Measurements from ENCODE around the gene CUX1. TPM values are rescaled to one million over a fixed set of nuclear protein-coding genes. Genes with fewer than 3 reads are reported as not detected.
"Not testable (repeated sequence)": the region's sequence is repeated elsewhere in the genome, so short reads cannot be mapped to it uniquely, and the experiment has no call there.

Gene CUX1
- total RNA-seq, 1 experiment from 2014 or later: 37.4 TPM

DNA sequence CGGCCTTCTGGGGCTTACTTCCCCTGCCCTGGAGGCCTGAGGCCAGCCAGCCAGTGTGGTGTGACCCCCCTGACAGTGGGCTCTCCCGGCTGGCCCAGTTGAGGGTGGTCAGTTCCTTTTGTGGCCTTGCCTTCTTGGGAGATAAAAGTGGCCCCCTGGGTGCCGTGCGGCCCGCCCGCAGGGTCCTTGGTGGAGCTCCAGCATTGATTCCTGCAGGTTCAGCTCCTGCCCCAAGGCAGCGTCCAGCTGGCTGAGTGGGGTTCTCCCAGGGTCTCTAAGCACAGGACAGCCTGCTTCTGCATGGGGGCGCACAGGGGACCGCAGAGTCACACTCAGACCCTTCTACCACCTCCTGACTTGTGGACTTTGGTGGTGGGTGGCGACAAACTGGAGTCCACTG, 62.1 kb downstream of the CUX1 start:
- DNase-seq (ENCODE audit: low read depth): no peak
- in situ Hi-C loops (cut with HindIII; ENCODE audit: low pct_unique_long_range_greater_than_20kb, low sequenced_read_pairs): no loop called here

DNA sequence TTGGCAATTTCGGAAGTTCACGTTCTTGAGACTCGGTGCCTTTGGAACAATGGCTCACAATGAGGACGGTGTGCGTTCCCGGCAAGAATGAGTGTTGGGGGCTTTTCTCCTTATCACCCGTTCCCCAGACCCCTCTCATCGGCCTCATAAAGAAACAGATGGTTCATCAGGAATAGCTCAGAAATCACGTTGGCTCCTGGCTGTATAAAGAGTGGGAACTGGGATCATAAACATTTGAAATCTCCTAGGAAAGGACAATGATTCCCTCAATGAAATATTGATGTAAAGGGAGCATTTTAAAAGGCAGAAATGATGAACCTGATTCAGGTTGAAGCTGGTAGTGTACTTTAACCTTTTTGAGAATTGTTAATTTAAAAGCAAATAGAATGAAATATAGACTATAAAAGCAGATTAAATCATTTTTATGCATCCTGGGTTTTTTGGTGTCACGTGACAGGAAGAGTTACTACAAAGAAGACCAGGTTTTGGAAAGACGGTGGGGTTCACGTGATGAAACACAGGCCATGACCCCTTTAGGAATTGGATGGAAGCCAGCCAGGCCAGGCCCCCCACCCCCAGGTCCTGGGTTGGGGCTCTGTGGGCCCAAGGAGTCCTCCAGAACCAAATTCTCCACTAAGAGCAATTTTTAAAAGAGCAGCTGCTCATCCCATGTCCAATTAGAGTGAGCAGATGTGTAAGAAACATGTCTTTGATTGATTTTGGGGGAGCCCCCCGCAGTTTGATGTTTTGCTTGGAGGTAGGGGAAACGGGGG, 63.0 kb downstream of the CUX1 start:
- in situ Hi-C loops (cut with HindIII; ENCODE audit: low pct_unique_long_range_greater_than_20kb, low sequenced_read_pairs): no loop called here
- no peak for DNase-seq (ENCODE audit: low read depth)

DNA sequence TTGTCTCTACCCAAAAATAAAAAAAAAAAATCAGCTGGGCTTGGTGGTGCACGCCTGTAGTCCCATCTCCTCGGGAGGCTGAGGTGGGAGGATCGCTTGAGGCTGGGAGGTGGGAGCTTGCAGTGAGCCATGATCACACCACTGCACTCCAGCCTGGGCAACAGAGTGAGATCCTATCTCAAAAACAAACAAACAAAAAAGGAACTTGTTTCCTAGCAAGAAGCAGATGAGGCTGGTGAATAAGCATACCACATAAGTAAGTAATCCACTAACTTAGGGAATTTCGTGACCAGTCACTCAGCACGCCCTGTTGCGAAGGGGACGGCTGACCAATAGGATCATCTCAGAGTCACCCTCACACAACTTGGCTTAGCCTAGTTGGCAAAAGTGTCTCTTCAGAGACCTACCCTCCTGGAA, 64.6 kb downstream of the CUX1 start:
- peak; percentile 88 for DNase-seq (ENCODE audit: low read depth)
- in situ Hi-C loops (cut with HindIII; ENCODE audit: low pct_unique_long_range_greater_than_20kb, low sequenced_read_pairs): no loop called here

- in situ Hi-C loops (cut with HindIII; ENCODE audit: low pct_unique_long_range_greater_than_20kb, low sequenced_read_pairs): no loop called here
Observed at GRCh38 chr7:101882595-101883564, 65.5 kb downstream of the CUX1 start.

GRCh38 chr7:101884671-101885596, 67.5 kb downstream of the CUX1 start:
- no peak for DNase-seq (ENCODE audit: low read depth)
- in situ Hi-C loops (cut with HindIII; ENCODE audit: low pct_unique_long_range_greater_than_20kb, low sequenced_read_pairs): no loop called here

More at GRCh38 chr7:101882595-101883564, 65.5 kb downstream of the CUX1 start:
- DNase-seq (ENCODE audit: low read depth): peak; percentile 97

- in situ Hi-C loops (cut with HindIII; ENCODE audit: low pct_unique_long_range_greater_than_20kb, low sequenced_read_pairs): no loop called here
- DNase-seq (ENCODE audit: low read depth): no peak
Observed at GRCh38 chr7:101885597-101885955, 68.2 kb downstream of the CUX1 start.

DNA sequence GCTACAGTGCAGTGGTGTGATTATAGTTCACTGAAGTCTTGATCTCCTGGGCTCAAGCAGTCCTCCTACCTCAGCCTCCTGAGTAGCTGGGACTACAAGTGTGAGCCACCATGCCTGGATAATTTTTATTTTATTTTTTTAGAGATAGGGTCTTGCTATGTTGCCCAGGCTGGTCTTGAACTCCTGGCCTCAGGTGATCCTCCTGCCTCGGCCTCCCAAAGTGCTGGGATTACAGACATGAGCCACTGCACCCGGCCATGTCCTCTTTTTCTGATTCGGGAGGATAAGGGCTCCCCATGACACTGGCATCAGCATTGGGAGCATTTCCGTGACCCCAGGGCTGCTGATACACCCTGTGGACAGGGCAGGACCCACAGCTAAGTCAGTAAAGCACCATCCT, 69.9 kb downstream of the CUX1 start:
- in situ Hi-C loops (cut with HindIII; ENCODE audit: low pct_unique_long_range_greater_than_20kb, low sequenced_read_pairs): not testable (repeated sequence)

DNA sequence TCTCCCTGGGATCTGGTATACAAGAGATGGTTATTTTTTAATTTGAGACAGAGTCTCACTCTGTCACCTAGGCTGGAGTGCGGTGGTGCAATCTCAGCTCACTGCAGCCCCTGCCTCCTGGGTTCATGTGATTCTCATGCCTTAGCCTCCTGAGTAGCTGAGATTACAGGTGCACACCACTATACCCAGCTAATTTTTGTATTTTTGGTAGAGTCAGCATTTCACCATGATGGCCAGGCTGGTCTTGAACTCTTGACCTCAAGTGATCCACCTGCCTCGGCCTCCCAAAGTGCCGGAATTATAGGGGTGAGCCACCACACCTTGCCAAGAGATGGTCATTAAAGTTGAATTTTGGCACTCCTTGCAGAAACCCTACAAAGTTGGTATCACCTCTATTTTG, 71.1 kb downstream of the CUX1 start:
- in situ Hi-C loops (cut with HindIII; ENCODE audit: low pct_unique_long_range_greater_than_20kb, low sequenced_read_pairs); DNase-seq (ENCODE audit: low read depth): not testable (repeated sequence)

More for the DNA sequence above, 69.9 kb downstream of the CUX1 start:
- DNase-seq (ENCODE audit: low read depth): not testable (repeated sequence)

- in situ Hi-C loops (cut with HindIII; ENCODE audit: low pct_unique_long_range_greater_than_20kb, low sequenced_read_pairs): no loop called here
- no peak for DNase-seq (ENCODE audit: low read depth)
Observed at GRCh38 chr7:101890749-101891523, 73.5 kb downstream of the CUX1 start.

- DNase-seq (ENCODE audit: low read depth): no peak
- in situ Hi-C loops (cut with HindIII; ENCODE audit: low pct_unique_long_range_greater_than_20kb, low sequenced_read_pairs): no loop called here
Observed at GRCh38 chr7:101891936-101892640, 74.7 kb downstream of the CUX1 start.

- no peak for DNase-seq (ENCODE audit: low read depth)
- in situ Hi-C loops (cut with HindIII; ENCODE audit: low pct_unique_long_range_greater_than_20kb, low sequenced_read_pairs): no loop called here
Observed at GRCh38 chr7:101893341-101894082, 76.1 kb downstream of the CUX1 start.

DNA sequence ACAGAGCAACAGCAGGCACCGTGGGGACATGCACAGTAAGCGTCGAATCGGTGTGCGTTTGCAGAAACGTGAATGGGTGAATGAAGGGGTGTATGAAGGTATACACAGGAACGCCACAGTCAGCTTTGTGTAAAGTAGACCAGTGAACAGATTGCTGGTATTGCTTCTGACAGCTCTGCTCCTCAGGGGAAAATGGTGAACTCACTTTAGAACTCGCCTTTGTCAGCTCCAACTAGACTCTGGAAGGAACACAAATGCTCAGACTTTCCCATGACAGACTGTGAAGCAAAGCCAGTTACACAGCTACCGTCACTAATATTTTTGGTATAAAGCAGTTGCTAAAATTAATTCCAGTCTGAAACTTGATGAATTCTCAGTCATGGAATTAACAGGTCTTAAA, 78.9 kb downstream of the CUX1 start:
- DNase-seq (ENCODE audit: low read depth): no peak
- in situ Hi-C loops (cut with HindIII; ENCODE audit: low pct_unique_long_range_greater_than_20kb, low sequenced_read_pairs): no loop called here

- no peak for DNase-seq (ENCODE audit: low read depth)
- in situ Hi-C loops (cut with HindIII; ENCODE audit: low pct_unique_long_range_greater_than_20kb, low sequenced_read_pairs): no loop called here
Observed at GRCh38 chr7:101896941-101897340, 79.5 kb downstream of the CUX1 start.

- in situ Hi-C loops (cut with HindIII; ENCODE audit: low pct_unique_long_range_greater_than_20kb, low sequenced_read_pairs): no loop called here
- DNase-seq (ENCODE audit: low read depth): no peak
Observed at GRCh38 chr7:101898106-101898505, 80.7 kb downstream of the CUX1 start.

DNA sequence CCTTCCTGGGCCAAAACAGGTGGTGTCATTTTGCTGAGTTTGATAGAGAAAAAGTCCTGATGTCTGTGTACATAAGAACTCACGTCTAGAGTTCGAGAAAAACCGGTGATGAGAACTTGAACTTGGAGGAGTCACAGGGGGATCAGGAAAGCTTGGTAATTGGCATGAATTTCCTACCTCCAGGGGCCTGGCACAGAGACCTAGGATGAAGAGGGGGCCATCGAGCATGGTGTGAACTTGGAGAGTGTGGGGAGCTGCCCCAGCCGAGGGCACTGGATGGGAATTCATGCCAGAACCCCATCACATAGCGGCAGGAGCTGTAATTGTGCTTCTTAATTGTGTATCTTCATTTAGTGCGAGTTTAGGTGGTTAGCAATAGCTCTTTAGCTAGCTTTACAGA, 82.2 kb downstream of the CUX1 start:
- in situ Hi-C loops (cut with HindIII; ENCODE audit: low pct_unique_long_range_greater_than_20kb, low sequenced_read_pairs): no loop called here
- DNase-seq (ENCODE audit: low read depth): no peak

- no peak for DNase-seq (ENCODE audit: low read depth)
- in situ Hi-C loops (cut with HindIII; ENCODE audit: low pct_unique_long_range_greater_than_20kb, low sequenced_read_pairs): no loop called here
Observed at GRCh38 chr7:101900103-101900502, 82.7 kb downstream of the CUX1 start.
